K562 (cell line): ENCODE results near the gene ATRN.

ENCODE experiments used
- ATF7 ChIP-seq: fragments of 450-650 bp; IDR thresholded peaks from 2 replicates; pipeline ENCODE4 v1.7.1; 2014; ENCODE audit warnings: mild to moderate bottlenecking, moderate library complexity
- BRCA1 ChIP-seq, 2 experiments: fragments of 450-650 bp in 1 of 2; sonication (generic) in 1 of 2; formaldehyde crosslinking in 1 of 2; IDR thresholded peaks; 2 replicates each; pipeline versions ENCODE4 v1.5.0 to v1.6.1; 2017 to 2020; ENCODE audit warnings: mild to moderate bottlenecking in 1 of 2, missing genetic modification reagents in 1 of 2
- CHD2 ChIP-seq: IDR thresholded peaks from 2 replicates; pipeline ENCODE4 v1.6.1; 2011; ENCODE audit warnings: low read depth, low read length
- JUND ChIP-seq, 2 experiments: IDR thresholded peaks; 2 replicates in 1 of 2; 3 replicates in 1 of 2; pipeline ENCODE4 v1.6.1; 2011; ENCODE audit warnings: borderline replicate concordance in 2 of 2, low read depth in 2 of 2, low read length in 2 of 2, improper control_type of control experiment in 1 of 2, missing biosample characterization in 1 of 2, missing genetic modification characterization in 1 of 2, missing genetic modification reagents in 1 of 2
- RAD51 ChIP-seq: fragments of 450-650 bp; IDR thresholded peaks from 2 replicates; pipeline ENCODE4 v1.7.1; 2016; ENCODE audit warnings: low read depth, mild to moderate bottlenecking, borderline replicate concordance
- TF ChIP-seq, protein P1 (sequence below): fragments of 250-450 bp; sonication (Bioruptor Pico); IDR thresholded peaks from 2 replicates; pipeline ENCODE4 v1.8.0; 2022; ENCODE audit warnings: moderate library complexity, mild to moderate bottlenecking, inconsistent platforms

DNA sequence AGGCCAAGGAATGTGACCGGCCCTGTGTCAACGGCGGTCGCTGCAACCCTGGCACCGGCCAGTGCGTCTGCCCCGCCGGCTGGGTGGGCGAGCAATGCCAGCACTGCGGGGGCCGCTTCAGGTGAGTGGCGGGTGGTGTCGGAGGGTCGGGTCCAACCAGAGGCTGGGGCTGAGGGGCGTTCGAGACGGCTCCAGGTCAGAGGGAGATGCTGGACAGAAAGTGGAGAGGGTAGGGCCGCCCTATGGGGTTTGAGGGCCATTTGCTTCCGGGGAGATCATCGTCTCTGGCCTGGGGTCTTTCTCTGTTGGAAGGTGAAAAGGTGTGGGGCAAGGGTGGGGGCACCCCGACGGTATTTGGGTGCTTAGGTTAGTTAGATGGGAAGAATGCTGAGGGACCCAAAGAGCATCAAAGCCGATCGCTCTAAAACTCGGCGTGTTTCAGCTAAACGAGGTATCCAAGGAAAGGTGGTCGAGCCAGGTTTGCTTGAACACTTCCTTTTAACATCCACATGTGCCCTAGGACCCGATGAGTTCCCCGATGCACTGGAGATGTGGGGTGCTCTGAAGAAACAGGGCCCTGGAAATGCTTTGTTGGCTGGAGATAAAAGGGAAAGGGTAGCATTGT, 691 bp downstream of the ATRN start:
- TF ChIP-seq, protein P1, sequence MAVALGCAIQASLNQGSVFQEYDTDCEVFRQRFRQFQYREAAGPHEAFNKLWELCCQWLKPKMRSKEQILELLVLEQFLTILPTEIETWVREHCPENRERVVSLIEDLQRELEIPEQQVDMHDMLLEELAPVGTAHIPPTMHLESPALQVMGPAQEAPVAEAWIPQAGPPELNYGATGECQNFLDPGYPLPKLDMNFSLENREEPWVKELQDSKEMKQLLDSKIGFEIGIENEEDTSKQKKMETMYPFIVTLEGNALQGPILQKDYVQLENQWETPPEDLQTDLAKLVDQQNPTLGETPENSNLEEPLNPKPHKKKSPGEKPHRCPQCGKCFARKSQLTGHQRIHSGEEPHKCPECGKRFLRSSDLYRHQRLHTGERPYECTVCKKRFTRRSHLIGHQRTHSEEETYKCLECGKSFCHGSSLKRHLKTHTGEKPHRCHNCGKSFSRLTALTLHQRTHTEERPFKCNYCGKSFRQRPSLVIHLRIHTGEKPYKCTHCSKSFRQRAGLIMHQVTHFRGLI (CRISPR knock-in tag): no peak
- TF ChIP-seq JUND (IDR thresholded peaks at IDR 0.05; ENCODE audit: borderline replicate concordance, low read depth, low read length): no peak
- TF ChIP-seq JUND (tag; IDR thresholded peaks at IDR 0.05; ENCODE audit: borderline replicate concordance, low read depth, low read length): no peak
- no peak for TF ChIP-seq RAD51
- TF ChIP-seq BRCA1 (IDR thresholded peaks at IDR 0.05): no peak
- no peak for TF ChIP-seq BRCA1 (CRISPR knock-in tag; IDR thresholded peaks at IDR 0.05)
- TF ChIP-seq ATF7: no peak
- no peak for TF ChIP-seq CHD2
